GM19351 (cell line): ENCODE results near the gene GSPT2.
"Not testable (repeated sequence)": the region's sequence is repeated elsewhere in the genome, so short reads cannot be mapped to it uniquely, and the experiment has no call there.

Experiments used
- ATAC-seq: cut with Tn5 transposase; IDR thresholded peaks from one replicate; pipeline ENCODE4 v1.9.1; 2021; ENCODE audit warnings: mild to moderate bottlenecking, moderate library complexity; ENCODE audit not compliant: unreplicated experiment

The GSPT2 gene

GRCh38 chrX:51743179-51743957, at the start of gene GSPT2:
Gene GSPT2 (plus strand): TSS chrX:51743442. CDS start chrX:51743627, 185 bp downstream.
- peak; percentile 94 for ATAC-seq

- ATAC-seq, result no peak
Observed at GRCh38 chrX:51694254-51694653, 49.0 kb upstream of the GSPT2 start.

DNA sequence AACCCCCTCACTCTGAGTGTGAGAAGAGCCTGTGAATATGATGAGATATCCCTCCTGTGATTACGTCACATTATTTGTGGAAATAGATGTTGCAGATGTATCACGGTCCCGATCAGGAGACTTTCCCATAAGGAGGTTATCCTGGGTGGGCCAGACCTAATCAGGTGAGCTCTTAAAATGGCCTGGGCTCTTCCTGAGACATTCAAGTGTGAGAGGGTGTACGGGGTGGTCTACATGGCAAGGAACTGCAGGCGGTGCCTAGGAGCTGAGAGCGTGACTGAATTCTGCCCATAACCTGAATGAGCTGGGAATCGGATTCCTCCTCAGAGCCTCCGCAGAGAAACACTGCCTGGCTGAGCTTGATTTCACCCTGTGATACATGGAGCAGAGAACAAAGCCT, 45.8 kb upstream of the GSPT2 start:
- no peak for ATAC-seq

GRCh38 chrX:51710277-51711164, 32.7 kb upstream of the GSPT2 start, which contains the start of gene CENPVL1:
Gene CENPVL1 (plus strand): TSS chrX:51710512. CDS start chrX:51710512, 0 bp downstream.
- ATAC-seq, result not testable (repeated sequence)

DNA sequence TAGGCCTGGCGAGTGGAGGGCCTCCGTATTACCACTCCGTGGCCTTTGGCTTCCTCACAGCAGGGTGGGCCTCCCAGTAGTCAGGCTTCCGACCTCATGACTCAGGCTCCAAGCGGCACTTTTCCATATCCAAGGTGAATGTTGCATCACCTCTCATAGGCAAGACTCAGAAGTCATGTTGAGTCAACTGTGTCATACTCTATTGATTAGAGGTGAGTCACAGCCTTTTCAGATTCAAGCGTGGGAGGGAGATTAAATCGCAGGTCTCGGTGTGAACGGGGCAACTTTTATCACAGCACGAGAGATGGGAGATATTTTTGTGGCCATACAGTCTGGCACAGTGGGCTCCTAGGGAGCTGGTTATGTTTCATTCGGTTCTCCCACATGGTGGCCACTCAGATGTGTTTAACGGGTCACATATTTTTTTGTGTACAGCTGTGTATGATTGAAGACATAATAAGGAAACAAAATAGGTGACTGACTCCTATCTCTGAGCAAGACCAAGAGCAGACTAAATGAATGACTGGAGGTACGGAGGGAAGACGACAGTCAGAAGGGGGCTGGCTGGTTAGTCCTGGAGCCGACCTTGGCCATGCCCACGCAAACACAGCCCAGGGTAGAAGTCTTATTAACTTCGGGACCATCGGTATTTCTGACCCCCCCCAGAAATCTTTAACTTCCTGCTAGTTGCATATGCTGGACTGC, 30.1 kb upstream of the GSPT2 start:
- not testable (repeated sequence) for ATAC-seq

DNA sequence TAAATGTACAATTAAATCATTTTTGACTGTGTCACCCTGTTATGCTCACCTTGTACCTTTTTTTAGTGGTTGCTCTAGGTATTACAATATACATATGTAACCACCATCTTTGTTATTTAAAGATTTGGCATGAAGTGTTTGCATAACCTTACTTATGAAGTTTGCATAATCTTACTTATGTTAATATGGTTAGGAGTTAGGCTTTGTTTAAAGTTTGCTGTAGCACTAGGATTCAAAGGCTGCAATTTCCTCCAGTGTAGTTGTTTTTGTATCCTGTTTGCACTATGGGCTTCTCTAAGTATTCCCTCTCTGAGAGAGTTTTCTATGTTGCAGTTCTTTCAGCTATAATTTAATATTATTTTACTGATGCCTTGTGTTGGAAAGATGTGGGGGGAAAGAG, 15.0 kb upstream of the GSPT2 start:
- no peak for ATAC-seq

DNA sequence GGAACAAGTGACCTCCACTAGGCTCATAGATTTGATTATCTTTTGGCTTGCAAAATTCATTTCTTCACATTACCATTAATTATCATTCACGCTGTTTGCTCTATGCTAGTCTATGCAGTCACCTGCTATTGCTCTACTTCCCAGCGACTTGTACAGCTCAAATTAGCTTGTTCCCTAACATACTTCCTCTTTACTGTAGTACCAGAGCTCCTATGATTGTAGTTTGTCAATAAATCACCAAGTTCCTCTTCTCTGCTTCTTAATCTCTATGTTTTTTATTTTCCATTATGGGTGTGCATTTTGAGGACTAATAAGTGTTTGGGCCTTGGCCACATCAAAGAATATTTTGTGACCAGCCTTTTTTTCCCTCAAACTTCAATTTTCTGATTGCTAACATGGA, 6.2 kb upstream of the GSPT2 start:
- no peak for ATAC-seq

GRCh38 chrX:51742586-51742985, 656 bp upstream of the GSPT2 start:
- no peak for ATAC-seq

DNA sequence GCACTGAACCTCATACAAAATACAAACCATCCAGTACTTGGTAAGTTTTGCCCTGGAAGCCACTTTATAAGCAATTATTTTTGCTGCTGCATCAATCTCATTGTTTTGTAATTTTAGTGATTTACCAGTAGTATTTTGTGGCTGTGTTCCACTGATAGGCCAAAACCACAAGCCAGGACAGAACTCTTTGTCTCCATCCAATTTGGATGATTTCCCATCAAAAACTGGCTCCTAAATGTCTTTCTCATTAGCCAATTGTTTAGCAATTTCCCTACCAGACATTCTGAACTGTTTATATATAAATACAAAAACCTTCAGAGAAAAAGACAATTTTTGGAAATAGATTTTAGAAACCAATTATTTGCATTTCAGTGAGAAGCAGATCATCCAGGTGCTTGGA, 4.4 kb downstream of the GSPT2 start:
- ATAC-seq, result no peak

- no peak for ATAC-seq
Observed at GRCh38 chrX:51759055-51759839, 16.0 kb downstream of the GSPT2 start.

- ATAC-seq, result no peak
Observed at GRCh38 chrX:51760657-51761056, 17.4 kb downstream of the GSPT2 start.

GRCh38 chrX:51766546-51766945, 23.3 kb downstream of the GSPT2 start:
- no peak for ATAC-seq

- ATAC-seq, result no peak
Observed at GRCh38 chrX:51776851-51777250, 33.6 kb downstream of the GSPT2 start.

GRCh38 chrX:51779306-51779705, 36.1 kb downstream of the GSPT2 start:
- no peak for ATAC-seq

GRCh38 chrX:51795136-51795535, 51.9 kb downstream of the GSPT2 start:
- ATAC-seq, result no peak
